Type B pancreatic cell (in vitro differentiated cells): ENCODE results near the gene PDE1C. TPM values are rescaled to one million over a fixed set of nuclear protein-coding genes. Genes with fewer than 3 reads are reported as not detected.

Experiments used
- DNase-seq: peaks from one replicate; pipeline ENCODE4 v3.0.0; 2021; ENCODE audit warnings: mixed read lengths; ENCODE audit not compliant: unreplicated experiment; ENCODE audit errors: extremely low spot score
- H3K27ac Mint-ChIP-seq: 2 replicates; pipeline ENCODE4 v1.8.0; 2021; ENCODE audit warnings: mild to moderate bottlenecking, mixed read lengths
- H3K27me3 Mint-ChIP-seq: 2 replicates; pipeline ENCODE4 v1.8.0; 2021; ENCODE audit warnings: mixed read lengths
- H3K36me3 Mint-ChIP-seq: 2 replicates; pipeline ENCODE4 v1.8.0; 2021; ENCODE audit warnings: mixed read lengths
- H3K4me1 Mint-ChIP-seq: one replicate; pipeline ENCODE4 v1.8.0; 2021; ENCODE audit warnings: mixed read lengths; ENCODE audit not compliant: unreplicated experiment
- H3K4me3 Mint-ChIP-seq: 2 replicates; pipeline ENCODE4 v1.8.0; 2021; ENCODE audit warnings: mild to moderate bottlenecking, mixed read lengths
- H3K9me3 Mint-ChIP-seq: 2 replicates; pipeline ENCODE4 v1.8.0; 2021; ENCODE audit warnings: mixed read lengths
- total RNA-seq: library from RNA; stranded (reverse); gene quantifications from 2 replicates; pipeline ENCODE4 v1.2.1, GENCODE V29; 2021; ENCODE audit warnings: low replicate concordance
- TF ChIP-seq, protein P1 (sequence below): fragments of 200-600 bp; sonication (generic); conservative IDR thresholded peaks from 2 replicates; pipeline ENCODE4 v1.5.0; 2021; ENCODE audit warnings: antibody characterized with exemption, mild to moderate bottlenecking

PDE1C gene
- total RNA-seq, 1 donor from 2014 or later: 8.5 TPM

DNA sequence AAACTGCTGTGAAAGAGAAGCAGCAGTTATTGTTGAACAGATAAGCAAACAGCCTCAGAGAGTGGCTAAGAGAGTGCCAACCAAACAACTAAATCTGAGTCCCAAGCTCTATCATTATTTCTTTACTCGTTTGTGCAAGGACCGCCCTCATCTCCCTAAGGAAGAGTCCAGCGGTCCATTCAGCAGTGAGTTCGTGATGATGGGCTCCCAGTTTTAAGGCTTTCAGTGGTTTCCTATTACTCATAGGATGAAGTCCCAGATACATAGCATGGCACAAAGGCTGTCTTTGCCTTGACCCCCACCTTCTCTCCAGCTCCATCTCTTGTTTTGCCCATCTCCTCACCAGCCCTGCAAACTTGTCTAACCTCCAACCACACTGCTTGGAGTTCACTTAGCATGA, 24.3 kb upstream of the PDE1C start:
- no peaks in the 10 kb centered on the region for H3K4me1 Mint-ChIP-seq
- H3K9me3 Mint-ChIP-seq: no peaks in the 10 kb centered on the region
- DNase-seq: no peak
- H3K36me3 Mint-ChIP-seq: no peaks in the 10 kb centered on the region
- TF ChIP-seq, protein P1, sequence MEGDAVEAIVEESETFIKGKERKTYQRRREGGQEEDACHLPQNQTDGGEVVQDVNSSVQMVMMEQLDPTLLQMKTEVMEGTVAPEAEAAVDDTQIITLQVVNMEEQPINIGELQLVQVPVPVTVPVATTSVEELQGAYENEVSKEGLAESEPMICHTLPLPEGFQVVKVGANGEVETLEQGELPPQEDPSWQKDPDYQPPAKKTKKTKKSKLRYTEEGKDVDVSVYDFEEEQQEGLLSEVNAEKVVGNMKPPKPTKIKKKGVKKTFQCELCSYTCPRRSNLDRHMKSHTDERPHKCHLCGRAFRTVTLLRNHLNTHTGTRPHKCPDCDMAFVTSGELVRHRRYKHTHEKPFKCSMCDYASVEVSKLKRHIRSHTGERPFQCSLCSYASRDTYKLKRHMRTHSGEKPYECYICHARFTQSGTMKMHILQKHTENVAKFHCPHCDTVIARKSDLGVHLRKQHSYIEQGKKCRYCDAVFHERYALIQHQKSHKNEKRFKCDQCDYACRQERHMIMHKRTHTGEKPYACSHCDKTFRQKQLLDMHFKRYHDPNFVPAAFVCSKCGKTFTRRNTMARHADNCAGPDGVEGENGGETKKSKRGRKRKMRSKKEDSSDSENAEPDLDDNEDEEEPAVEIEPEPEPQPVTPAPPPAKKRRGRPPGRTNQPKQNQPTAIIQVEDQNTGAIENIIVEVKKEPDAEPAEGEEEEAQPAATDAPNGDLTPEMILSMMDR: no peak
- no peak overlapping the region for H3K4me3 Mint-ChIP-seq
- H3K27ac Mint-ChIP-seq: no peak overlapping the region
- H3K27me3 Mint-ChIP-seq: peaks cover 48% of the 10 kb centered on the region

DNA sequence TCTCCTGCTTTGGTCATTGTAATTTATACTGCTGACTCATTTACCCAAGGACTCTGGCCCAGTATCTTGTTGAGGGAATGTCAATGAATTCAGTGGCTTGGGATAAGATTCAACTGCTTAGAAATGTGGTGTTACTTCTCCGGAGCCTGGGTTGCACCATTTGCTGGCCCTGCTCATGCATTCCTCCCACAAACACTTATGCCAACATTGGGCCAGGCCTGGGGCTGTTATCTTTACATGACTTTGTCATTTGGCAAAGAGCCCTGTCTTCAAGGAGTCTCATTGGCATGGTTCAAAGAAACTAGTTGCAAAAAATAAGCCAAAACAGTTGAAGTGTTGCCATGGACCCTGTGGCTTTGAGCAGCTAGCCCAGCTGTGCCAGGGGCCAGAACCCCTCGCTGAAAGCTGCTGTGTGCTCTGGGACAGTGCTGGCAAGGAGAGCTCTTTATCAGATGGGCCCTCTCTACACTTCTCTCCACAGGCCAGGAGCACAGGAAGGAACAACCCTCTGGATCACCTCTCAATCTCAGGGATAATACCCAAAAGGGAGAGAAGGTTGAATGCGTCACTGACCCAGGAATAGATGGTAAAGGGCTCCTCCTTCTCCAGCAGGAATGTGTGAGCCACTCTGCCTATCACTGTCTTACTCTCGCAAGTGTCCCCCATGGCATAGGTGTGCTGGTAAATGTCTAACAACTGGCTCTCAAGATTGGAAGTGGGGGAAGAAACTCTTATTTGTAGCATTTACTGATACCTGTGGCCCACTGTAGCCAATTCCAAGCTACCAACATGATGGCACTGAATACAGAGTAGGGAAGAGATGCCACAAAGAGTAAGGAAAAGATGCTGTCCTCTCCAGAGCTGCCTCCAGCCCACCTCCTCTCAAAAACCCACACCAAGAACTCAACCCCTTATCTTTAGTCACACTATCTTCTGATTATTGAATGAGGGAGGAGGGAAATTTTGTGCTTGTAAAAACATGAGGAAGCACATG, 23.5 kb upstream of the PDE1C start:
- H3K27me3 Mint-ChIP-seq: peaks cover 48% of the 10 kb centered on the region
- no peaks in the 10 kb centered on the region for H3K9me3 Mint-ChIP-seq
- no peaks in the 10 kb centered on the region for H3K36me3 Mint-ChIP-seq
- H3K4me1 Mint-ChIP-seq: no peaks in the 10 kb centered on the region
- TF ChIP-seq, protein P1: no peak
- no peak for DNase-seq
- no peak overlapping the region for H3K4me3 Mint-ChIP-seq
- H3K27ac Mint-ChIP-seq: no peak overlapping the region

GRCh38 chr7:32092346-32092745, 22.1 kb upstream of the PDE1C start:
- H3K27me3 Mint-ChIP-seq: peaks cover 53% of the 10 kb centered on the region
- no peaks in the 10 kb centered on the region for H3K4me1 Mint-ChIP-seq
- TF ChIP-seq, protein P1: no peak
- DNase-seq: no peak
- no peak overlapping the region for H3K4me3 Mint-ChIP-seq
- no peaks in the 10 kb centered on the region for H3K36me3 Mint-ChIP-seq
- H3K27ac Mint-ChIP-seq: no peak overlapping the region
- H3K9me3 Mint-ChIP-seq: no peaks in the 10 kb centered on the region

- Mint-ChIP-seq H3K36me3 (no peaks in the 10 kb centered on the region), H3K4me3 (no peak overlapping the region), H3K9me3 (no peaks in the 10 kb centered on the region), H3K27ac (no peak overlapping the region), H3K27me3 (peaks cover 50% of the 10 kb centered on the region), H3K4me1 (no peaks in the 10 kb centered on the region)
- TF ChIP-seq, protein P1: no peak
- no peak for DNase-seq
Measured at GRCh38 chr7:32091608-32092210, 21.5 kb upstream of the PDE1C start.

GRCh38 chr7:32089678-32090077, 19.5 kb upstream of the PDE1C start:
- DNase-seq: no peak
- Mint-ChIP-seq H3K9me3 (no peaks in the 10 kb centered on the region), H3K36me3 (no peaks in the 10 kb centered on the region), H3K27ac (no peak overlapping the region), H3K4me1 (no peaks in the 10 kb centered on the region), H3K4me3 (no peak overlapping the region), H3K27me3 (peaks cover 45% of the 10 kb centered on the region)
- TF ChIP-seq, protein P1: no peak
